CD4-positive, alpha-beta T cell (primary cell): ENCODE data around the gene SKOR1. TPM values are rescaled to one million over a fixed set of nuclear protein-coding genes. Genes with fewer than 3 reads are reported as not detected.

ENCODE experiments used
- ATAC-seq: fragments of 200-7000 bp; cut with Tn5 transposase; one replicate; pipeline ENCODE4 v1.10.0; 2022; ENCODE audit warnings: mild to moderate bottlenecking; ENCODE audit not compliant: poor library complexity
- CTCF ChIA-PET: fragments of 350-600 bp; sonication (Branson Sonifier 250); formaldehyde crosslinking; loops from one replicate; lab custom pipeline; 2021; ENCODE audit warnings: antibody characterized with exemption, inconsistent platforms; lab: Charles Lee
- POLR2A ChIA-PET: fragments of 350-600 bp; sonication (Branson Sonifier 250); formaldehyde crosslinking; loops from one replicate; lab custom pipeline; 2021; ENCODE audit warnings: antibody characterized with exemption, inconsistent platforms; lab: Charles Lee
- DNase-seq, 14 experiments: peaks; one replicate each; pipeline ENCODE4 v3.0.0-alpha.2; 2013 to 2020; ENCODE audit warnings: mixed read lengths in 2 of 14
- H3K27ac ChIP-seq, 2 donors: one replicate each; pipeline versions ENCODE4 v1.5.1 to v1.7.0; 2013; ENCODE audit warnings: low read length in 2 of 2, low read depth in 1 of 2, mild to moderate bottlenecking in 1 of 2
- H3K27me3 ChIP-seq, 2 experiments: 1 replicate in 1 of 2; 2 replicates in 1 of 2; pipeline versions ENCODE4 v1.6.1 to v1.7.0; 2013; ENCODE audit warnings: low read length in 2 of 2, control low read depth in 1 of 2, mild to moderate bottlenecking in 1 of 2, moderate library complexity in 1 of 2; ENCODE audit not compliant: insufficient read depth in 2 of 2, control insufficient read depth in 1 of 2
- H3K36me3 ChIP-seq: one replicate; pipeline ENCODE4 v1.6.1; 2013; ENCODE audit warnings: low read length, control low read depth; ENCODE audit not compliant: insufficient read depth
- H3K4me1 ChIP-seq: one replicate; pipeline ENCODE4 v1.6.1; 2013; ENCODE audit warnings: low read length, control low read depth; ENCODE audit not compliant: insufficient read depth
- H3K4me3 ChIP-seq: one replicate; pipeline ENCODE4 v1.5.1; 2013; ENCODE audit warnings: mild to moderate bottlenecking, low read length, moderate library complexity
- H3K9me3 ChIP-seq, 2 experiments: 1 replicate in 1 of 2; 2 replicates in 1 of 2; pipeline versions ENCODE4 v1.6.1 to v1.7.0; 2013; ENCODE audit warnings: low read length in 2 of 2, mild to moderate bottlenecking in 2 of 2, control low read depth in 1 of 2, moderate library complexity in 1 of 2; ENCODE audit not compliant: control insufficient read depth in 1 of 2, insufficient read depth in 1 of 2
- H3K27ac Mint-ChIP-seq: one replicate; pipeline ENCODE4 v1.8.0; 2020; ENCODE audit warnings: mixed read lengths
- H3K27me3 Mint-ChIP-seq: one replicate; pipeline ENCODE4 v1.8.0; 2021; ENCODE audit warnings: mixed read lengths
- H3K36me3 Mint-ChIP-seq: one replicate; pipeline ENCODE4 v1.8.0; 2021; ENCODE audit warnings: low read depth, mixed read lengths
- H3K4me1 Mint-ChIP-seq: one replicate; pipeline ENCODE4 v1.8.0; 2021; ENCODE audit warnings: low read depth, mixed read lengths
- H3K4me3 Mint-ChIP-seq: one replicate; pipeline ENCODE4 v1.8.0; 2020; ENCODE audit warnings: mild to moderate bottlenecking, mixed read lengths
- H3K9me3 Mint-ChIP-seq: one replicate; pipeline ENCODE4 v1.8.0; 2020; ENCODE audit warnings: mixed read lengths
- intact Hi-C, 2 experiments: fragments of 100-400 bp; cut with DNase I in 1 of 2; cut with micrococcal nuclease in 1 of 2; formaldehyde crosslinking; loops; one replicate each; pipeline versions ENCODE4 v1.15.1 to v1.9.0; 2023 to 2025; cut with DNase I, micrococcal nuclease
- total RNA-seq, 174 experiments: library from RNA in 2 of 174; stranded (reverse) in 2 of 174; gene quantifications; one replicate each; pipeline ENCODE4 v1.2.3 and lab custom pipeline; 2021 to 2026
- TF ChIP-seq, protein P1 (sequence below): fragments of 200-600 bp; IDR thresholded peaks from one replicate; pipeline ENCODE4 v1.8.0; 2022; ENCODE audit warnings: antibody characterized with exemption, mild to moderate bottlenecking

The SKOR1 gene
- total RNA-seq, 2 experiments from 2014 or later: 1.8 to 2.2 TPM

GRCh38 chr15:67807836-67808235 lies 17.5 kb upstream of the SKOR1 start:
- peaks cover 2% of the 10 kb centered on the region for H3K36me3 ChIP-seq
- Mint-ChIP-seq H3K27ac (no peak overlapping the region), H3K4me1 (no peaks in the 10 kb centered on the region), H3K9me3 (no peaks in the 10 kb centered on the region), H3K4me3 (no peak overlapping the region), H3K36me3 (peaks cover 27% of the 10 kb centered on the region), H3K27me3 (peaks cover 4% of the 10 kb centered on the region)
- no peak overlapping the region for H3K27ac ChIP-seq
- DNase-seq (no peak), ATAC-seq (no peak)
- H3K9me3 ChIP-seq: peaks cover 0 to 6% of the 10 kb centered on the region in 2 experiments
- CTCF ChIA-PET: no interaction called here
- TF ChIP-seq, protein P1, sequence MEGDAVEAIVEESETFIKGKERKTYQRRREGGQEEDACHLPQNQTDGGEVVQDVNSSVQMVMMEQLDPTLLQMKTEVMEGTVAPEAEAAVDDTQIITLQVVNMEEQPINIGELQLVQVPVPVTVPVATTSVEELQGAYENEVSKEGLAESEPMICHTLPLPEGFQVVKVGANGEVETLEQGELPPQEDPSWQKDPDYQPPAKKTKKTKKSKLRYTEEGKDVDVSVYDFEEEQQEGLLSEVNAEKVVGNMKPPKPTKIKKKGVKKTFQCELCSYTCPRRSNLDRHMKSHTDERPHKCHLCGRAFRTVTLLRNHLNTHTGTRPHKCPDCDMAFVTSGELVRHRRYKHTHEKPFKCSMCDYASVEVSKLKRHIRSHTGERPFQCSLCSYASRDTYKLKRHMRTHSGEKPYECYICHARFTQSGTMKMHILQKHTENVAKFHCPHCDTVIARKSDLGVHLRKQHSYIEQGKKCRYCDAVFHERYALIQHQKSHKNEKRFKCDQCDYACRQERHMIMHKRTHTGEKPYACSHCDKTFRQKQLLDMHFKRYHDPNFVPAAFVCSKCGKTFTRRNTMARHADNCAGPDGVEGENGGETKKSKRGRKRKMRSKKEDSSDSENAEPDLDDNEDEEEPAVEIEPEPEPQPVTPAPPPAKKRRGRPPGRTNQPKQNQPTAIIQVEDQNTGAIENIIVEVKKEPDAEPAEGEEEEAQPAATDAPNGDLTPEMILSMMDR: no peak
- intact Hi-C loops: no loop called here
- no peaks in the 10 kb centered on the region for H3K4me1 ChIP-seq
- POLR2A ChIA-PET: no interaction called here
- H3K27me3 ChIP-seq: no peaks in the 10 kb centered on the region
- H3K4me3 ChIP-seq: no peak overlapping the region

DNA sequence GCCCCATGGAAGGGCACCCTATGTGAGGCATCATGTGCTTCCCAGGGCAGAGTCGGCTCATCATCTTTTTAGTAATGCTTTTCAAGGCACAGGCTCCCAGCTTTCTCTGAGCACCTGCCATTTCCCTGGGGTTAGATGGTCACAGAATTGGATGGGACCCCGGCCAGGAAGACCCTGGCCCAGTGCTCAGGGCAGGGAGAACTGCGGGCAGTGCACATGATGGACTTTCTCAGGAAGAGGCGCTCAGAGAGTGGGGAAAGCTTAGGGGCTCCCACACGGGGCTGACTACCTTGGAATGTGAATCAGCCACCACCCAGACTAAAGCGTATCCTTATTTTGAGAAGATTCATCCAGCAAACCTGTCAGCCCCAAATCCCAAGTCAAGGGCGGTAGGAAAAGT lies 16.5 kb upstream of the SKOR1 start:
- H3K4me3 Mint-ChIP-seq: no peak overlapping the region
- DNase-seq (no peak), ATAC-seq (no peak)
- H3K9me3 Mint-ChIP-seq: no peaks in the 10 kb centered on the region
- Histone ChIP-seq H3K4me3 (no peak overlapping the region), H3K4me1 (no peaks in the 10 kb centered on the region), H3K27ac (no peak overlapping the region), H3K36me3 (peaks cover 2% of the 10 kb centered on the region), H3K9me3 (peaks cover 0 to 13% of the 10 kb centered on the region in 2 experiments), H3K27me3 (no peaks in the 10 kb centered on the region)
- intact Hi-C loops: no loop called here
- no peaks in the 10 kb centered on the region for H3K4me1 Mint-ChIP-seq
- TF ChIP-seq, protein P1: no peak
- no peak overlapping the region for H3K27ac Mint-ChIP-seq
- peaks cover 23% of the 10 kb centered on the region for H3K36me3 Mint-ChIP-seq
- POLR2A ChIA-PET: no interaction called here
- CTCF ChIA-PET: no interaction called here
- H3K27me3 Mint-ChIP-seq: peaks cover 4% of the 10 kb centered on the region

DNA sequence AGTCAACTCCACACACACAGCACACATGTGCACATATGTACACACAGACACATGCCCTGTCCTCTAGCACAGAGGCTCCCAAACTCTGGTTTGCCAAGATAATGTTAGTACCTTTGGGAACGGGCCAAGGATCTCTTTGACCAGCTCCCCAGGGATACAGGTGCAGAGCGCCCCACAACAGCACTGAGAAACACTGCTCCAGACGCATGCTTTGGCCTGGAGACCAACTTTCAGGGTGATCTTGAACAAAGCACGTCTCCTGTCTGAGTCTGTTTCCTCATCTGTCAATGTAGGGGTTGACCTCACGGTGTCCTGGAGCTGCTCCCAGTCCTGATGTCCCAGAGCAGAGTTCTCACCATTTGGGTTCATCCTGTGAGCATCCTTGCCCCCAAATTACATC lies 15.9 kb upstream of the SKOR1 start:
- no peak overlapping the region for H3K4me3 Mint-ChIP-seq
- H3K27ac ChIP-seq: no peak overlapping the region
- TF ChIP-seq, protein P1: no peak
- H3K4me3 ChIP-seq: no peak overlapping the region
- ATAC-seq (no peak), DNase-seq (no peak)
- H3K4me1 Mint-ChIP-seq: no peaks in the 10 kb centered on the region
- peaks cover 4% of the 10 kb centered on the region for H3K27me3 Mint-ChIP-seq
- H3K36me3 ChIP-seq: peaks cover 2% of the 10 kb centered on the region
- intact Hi-C loops: no loop called here
- H3K27me3 ChIP-seq: no peaks in the 10 kb centered on the region
- H3K9me3 Mint-ChIP-seq: no peaks in the 10 kb centered on the region
- ChIA-PET CTCF (no interaction called here), POLR2A (no interaction called here)
- H3K27ac Mint-ChIP-seq: no peak overlapping the region
- peaks cover 0 to 13% of the 10 kb centered on the region in 2 experiments for H3K9me3 ChIP-seq
- peaks cover 23% of the 10 kb centered on the region for H3K36me3 Mint-ChIP-seq
- no peaks in the 10 kb centered on the region for H3K4me1 ChIP-seq
